AG04450 (cell line): Measurements from ENCODE around the gene C4orf36. TPM values are rescaled to one million over a fixed set of nuclear protein-coding genes. Genes with fewer than 3 reads are reported as not detected.

Source experiments
- CTCF ChIA-PET: fragments of 300-600, 350-600 bp; formaldehyde crosslinking; extraction: SDS; loops from one replicate; lab custom pipeline; 2022; ENCODE audit warnings: antibody characterized with exemption, inconsistent platforms; lab: Charles Lee
- POLR2A ChIA-PET: fragments of 350-600 bp; formaldehyde crosslinking; extraction: SDS; loops from one replicate; lab custom pipeline; 2021; ENCODE audit warnings: antibody characterized with exemption, inconsistent platforms; lab: Yijun Ruan, JAX
- DNase-seq: peaks from one replicate; pipeline ENCODE4 v3.0.0-alpha.2; 2011; ENCODE audit warnings: low read depth, low spot score
- H3K27ac ChIP-seq: one replicate; pipeline ENCODE4 v1.5.1; 2012; ENCODE audit warnings: low read depth, low read length, control low read depth
- H3K27me3 ChIP-seq: one replicate; pipeline ENCODE4 v1.6.0; 2012; ENCODE audit warnings: low read length; ENCODE audit not compliant: control insufficient read depth, insufficient read depth
- H3K4me3 ChIP-seq: 2 replicates; pipeline ENCODE4 v1.5.1; 2011; ENCODE audit warnings: mild to moderate bottlenecking, low read depth, low read length, control low read depth
- H3K9me3 ChIP-seq: 2 replicates; pipeline ENCODE4 v1.5.1; 2012; ENCODE audit warnings: low read length; ENCODE audit not compliant: control insufficient read depth, insufficient read depth
- polyA plus RNA-seq: library from polyadenylated mRNA; depleted of rRNA; stranded (reverse); fragments of >200 nt; gene quantifications from 2 replicates; pipeline ENCODE4 v1.2.3, GENCODE V29; 2011
- TF ChIP-seq, protein P1 (sequence below): IDR thresholded peaks from 2 replicates; pipeline ENCODE4 v1.5.1; 2011; ENCODE audit warnings: low read depth, low read length, control low read depth, inconsistent platforms

Gene C4orf36
- polyA plus RNA-seq, 1 experiment, result 1.2 TPM

DNA sequence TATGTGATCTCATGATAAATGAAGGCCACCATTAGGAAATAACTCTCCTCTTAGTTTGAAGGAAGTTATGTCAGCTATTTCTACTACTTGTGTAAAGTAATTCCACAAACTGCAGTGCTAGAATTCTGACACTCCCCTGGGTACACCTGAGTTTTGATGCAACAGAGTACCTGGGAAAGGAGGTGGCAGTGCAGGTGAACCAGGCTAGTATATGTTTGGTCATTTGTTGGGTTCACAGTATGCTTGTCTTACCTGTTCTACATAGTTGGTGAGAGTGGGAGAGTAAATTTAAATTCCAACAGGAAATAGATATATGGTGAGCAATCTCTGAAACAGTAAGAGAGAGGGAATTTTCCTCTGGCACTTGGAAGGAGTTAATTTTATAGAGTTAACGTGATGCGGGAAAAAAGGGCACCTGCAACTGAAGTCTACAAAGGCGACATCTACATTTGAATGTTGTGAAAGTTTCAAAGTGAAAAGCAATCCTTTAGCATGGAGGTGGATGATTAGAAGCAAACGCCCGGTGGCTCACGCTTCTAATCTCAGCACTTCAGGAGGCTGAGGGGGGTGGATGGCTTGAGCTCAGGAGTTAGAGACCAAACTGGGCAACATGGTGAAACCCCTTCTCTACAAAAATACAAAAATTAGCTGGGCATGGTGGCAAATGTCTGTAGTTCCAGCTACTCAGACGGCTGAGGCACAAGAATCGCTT lies 34.7 kb downstream of the C4orf36 start:
- CTCF ChIA-PET, result interaction anchor here (1.0 kb wide), 1 partner anchor 362 kb away, joined by 3 read pairs; no protein-coding TSS in a partner anchor
- TF ChIP-seq, protein P1, sequence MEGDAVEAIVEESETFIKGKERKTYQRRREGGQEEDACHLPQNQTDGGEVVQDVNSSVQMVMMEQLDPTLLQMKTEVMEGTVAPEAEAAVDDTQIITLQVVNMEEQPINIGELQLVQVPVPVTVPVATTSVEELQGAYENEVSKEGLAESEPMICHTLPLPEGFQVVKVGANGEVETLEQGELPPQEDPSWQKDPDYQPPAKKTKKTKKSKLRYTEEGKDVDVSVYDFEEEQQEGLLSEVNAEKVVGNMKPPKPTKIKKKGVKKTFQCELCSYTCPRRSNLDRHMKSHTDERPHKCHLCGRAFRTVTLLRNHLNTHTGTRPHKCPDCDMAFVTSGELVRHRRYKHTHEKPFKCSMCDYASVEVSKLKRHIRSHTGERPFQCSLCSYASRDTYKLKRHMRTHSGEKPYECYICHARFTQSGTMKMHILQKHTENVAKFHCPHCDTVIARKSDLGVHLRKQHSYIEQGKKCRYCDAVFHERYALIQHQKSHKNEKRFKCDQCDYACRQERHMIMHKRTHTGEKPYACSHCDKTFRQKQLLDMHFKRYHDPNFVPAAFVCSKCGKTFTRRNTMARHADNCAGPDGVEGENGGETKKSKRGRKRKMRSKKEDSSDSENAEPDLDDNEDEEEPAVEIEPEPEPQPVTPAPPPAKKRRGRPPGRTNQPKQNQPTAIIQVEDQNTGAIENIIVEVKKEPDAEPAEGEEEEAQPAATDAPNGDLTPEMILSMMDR, result no peak
- Histone ChIP-seq H3K4me3 (no peak overlapping the region), H3K27me3 (no peaks in the 10 kb centered on the region), H3K27ac (no peak overlapping the region), H3K9me3 (no peaks in the 10 kb centered on the region)
- DNase-seq, result no peak
- POLR2A ChIA-PET, result no interaction called here

DNA sequence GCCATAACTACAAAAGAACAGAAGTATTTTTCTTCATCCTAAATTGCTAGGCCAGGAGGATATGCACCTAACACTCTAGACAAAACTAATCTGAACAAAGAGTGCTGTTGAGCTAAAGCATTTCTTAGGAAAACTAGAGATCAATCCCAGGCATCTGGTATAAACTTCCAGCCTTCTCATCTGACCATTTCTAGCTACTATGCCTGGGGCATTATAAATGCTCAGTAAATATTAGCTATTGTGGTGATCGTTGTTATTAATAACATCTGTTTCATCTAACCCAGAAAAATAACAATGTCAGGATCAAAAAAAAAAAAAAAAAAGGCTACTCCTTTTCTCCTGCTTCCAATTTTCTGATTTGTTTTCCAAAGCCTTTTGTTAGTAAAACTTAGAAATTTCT lies 35.3 kb downstream of the C4orf36 start:
- POLR2A ChIA-PET, result no interaction called here
- Histone ChIP-seq H3K4me3 (no peak overlapping the region), H3K9me3 (no peaks in the 10 kb centered on the region), H3K27ac (no peak overlapping the region), H3K27me3 (no peaks in the 10 kb centered on the region)
- TF ChIP-seq, protein P1, result no peak
- no peak for DNase-seq
- CTCF ChIA-PET, result interaction anchor here (0.7 to 1.0 kb wide), 2 partner anchors 242 to 361 kb away, joined by 3 to 5 read pairs; no protein-coding TSS in a partner anchor

DNA sequence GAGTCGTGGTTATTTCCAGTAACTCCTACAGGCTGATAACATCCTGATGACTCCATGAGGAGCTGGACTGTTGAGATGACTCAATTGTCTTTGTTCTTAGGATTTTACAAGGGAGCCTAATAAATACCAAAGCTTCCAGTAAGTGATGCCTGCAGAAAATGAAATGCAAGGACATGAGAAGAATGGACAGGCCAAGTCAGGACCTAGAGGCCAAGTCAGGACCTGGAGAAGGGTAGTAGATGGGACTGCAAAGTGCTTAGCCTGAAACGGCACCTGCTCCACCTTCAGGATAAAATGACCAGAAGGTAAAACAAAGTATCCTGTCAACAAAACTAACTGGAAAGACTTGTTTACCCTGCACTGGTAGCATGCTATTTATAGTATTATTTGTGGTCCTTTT lies 36.6 kb downstream of the C4orf36 start:
- POLR2A ChIA-PET, result no interaction called here
- CTCF ChIA-PET, result interaction anchor here (1.0 to 1.6 kb wide), 2 partner anchors 357 to 360 kb away, joined by 4 to 5 read pairs; no protein-coding TSS in a partner anchor
- Histone ChIP-seq H3K27me3 (no peaks in the 10 kb centered on the region), H3K27ac (no peak overlapping the region), H3K4me3 (no peak overlapping the region), H3K9me3 (no peaks in the 10 kb centered on the region)
- peak; percentile 29 for DNase-seq
- TF ChIP-seq, protein P1, result no peak

DNA sequence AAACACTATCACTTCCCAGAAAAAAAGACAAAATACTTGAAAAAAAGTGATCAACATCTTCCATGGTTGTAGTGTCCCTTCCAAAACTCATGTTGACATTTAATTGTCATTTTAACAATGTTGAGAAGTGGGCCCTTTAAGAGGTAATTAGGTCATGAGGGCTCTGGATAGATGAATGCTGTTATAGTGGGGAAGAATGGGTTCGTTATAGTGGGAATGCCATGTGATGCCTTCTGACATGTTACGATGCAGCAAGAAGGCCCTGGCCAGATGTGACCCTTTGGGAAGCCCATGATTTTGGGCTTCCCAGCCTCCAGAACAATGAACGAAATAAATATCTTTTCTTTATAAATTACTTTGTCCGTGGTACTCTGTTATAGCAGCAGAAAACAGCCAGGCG lies 39.0 kb downstream of the C4orf36 start:
- ChIA-PET CTCF (interaction anchor here (0.6 kb wide), 1 partner anchor 47 kb away, joined by 6 read pairs; no protein-coding TSS in a partner anchor), POLR2A (interaction anchor here (0.7 kb wide), 1 partner anchor 13 kb away, joined by 4 read pairs; no protein-coding TSS in a partner anchor)
- Histone ChIP-seq H3K27ac (no peak overlapping the region), H3K4me3 (no peak overlapping the region), H3K9me3 (no peaks in the 10 kb centered on the region), H3K27me3 (no peaks in the 10 kb centered on the region)
- DNase-seq, result no peak
- TF ChIP-seq, protein P1, result no peak
